K562 (cell line): ENCODE measurements around the gene COPA. TPM values are rescaled to one million over a fixed set of nuclear protein-coding genes. Genes with fewer than 3 reads are reported as not detected.

ENCODE experiments used
- CCAR2 ChIP-seq: fragments of 200-400 bp; formaldehyde crosslinking; IDR thresholded peaks from 2 replicates; pipeline ENCODE4 v1.6.1; 2017; ENCODE audit warnings: mild to moderate bottlenecking, low read depth, low read length
- CHD2 ChIP-seq: IDR thresholded peaks from 2 replicates; pipeline ENCODE4 v1.6.1; 2011; ENCODE audit warnings: low read depth, low read length
- EP400 ChIP-seq: fragments of 450-650 bp; IDR thresholded peaks from 2 replicates; pipeline ENCODE4 v1.6.1; 2017; ENCODE audit warnings: antibody characterized with exemption, mild to moderate bottlenecking, moderate library complexity
- GATAD2B ChIP-seq: fragments of 450-650 bp; IDR thresholded peaks from 2 replicates; pipeline ENCODE4 v1.6.1; 2017; ENCODE audit warnings: mild to moderate bottlenecking, borderline replicate concordance
- KLF16 ChIP-seq: IDR thresholded peaks from 2 replicates; pipeline ENCODE4 v1.6.1; 2016; ENCODE audit warnings: antibody characterized with exemption
- MEIS2 ChIP-seq: fragments of 450-650 bp; IDR thresholded peaks from 2 replicates; pipeline ENCODE4 v1.6.1; 2014; ENCODE audit warnings: mild to moderate bottlenecking; ENCODE audit not compliant: partially characterized antibody
- NFRKB ChIP-seq: fragments of 450-650 bp; IDR thresholded peaks from 2 replicates; pipeline ENCODE4 v1.6.1; 2016; ENCODE audit warnings: low read depth
- NR2C2 ChIP-seq, 2 experiments: fragments of 200-800 bp in 1 of 2; sonication (Bioruptor generic) in 1 of 2; sonication (generic) in 1 of 2; formaldehyde crosslinking in 1 of 2; IDR thresholded peaks; 2 replicates each; pipeline versions ENCODE4 v1.6.1 to v1.8.0; 2016 to 2022; ENCODE audit warnings: mild to moderate bottlenecking in 1 of 2, missing compliant biosample characterization in 1 of 2, missing genetic modification characterization in 1 of 2, missing genetic modification reagents in 1 of 2
- POLR2A ChIP-seq: fragments of 450-650 bp; conservative IDR thresholded peaks from 2 replicates; pipeline ENCODE4 v1.6.1; 2016
- TAF9B ChIP-seq: fragments of 450-650 bp; IDR thresholded peaks from 2 replicates; pipeline ENCODE4 v1.6.1; 2018; ENCODE audit warnings: mild to moderate bottlenecking; ENCODE audit not compliant: partially characterized antibody
- XRCC3 ChIP-seq: fragments of 450-650 bp; IDR thresholded peaks from 2 replicates; pipeline ENCODE4 v1.6.1; 2017; ENCODE audit warnings: mild to moderate bottlenecking, moderate library complexity
- ZC3H11A ChIP-seq: IDR thresholded peaks from 2 replicates; pipeline ENCODE4 v1.6.1; 2012; ENCODE audit warnings: low read depth, low read length, improper control_type of control experiment
- ZFP1 ChIP-seq: fragments of 450-650 bp; formaldehyde crosslinking; IDR thresholded peaks from 2 replicates; pipeline ENCODE4 v1.4.0; 2020; ENCODE audit warnings: mild to moderate bottlenecking, mixed read lengths
- polyA plus RNA-seq, 8 experiments: library from polyadenylated mRNA; depleted of rRNA in 4 of 8; stranded (reverse) in 5 of 8; unstranded in 3 of 8; fragments of >200 nt; fragmentation: Nextera tagmentation in 2 of 8; fragmentation: Illumina TruSeq in 1 of 8; extraction: Ambion mirVana in 2 of 8; extraction: Trizol in 1 of 8; gene quantifications; 2 replicates each; pipeline versions ENCODE4 v1.2.1 to v1.2.3, GENCODE V29; 2011 to 2014; ENCODE audit warnings: inconsistent platforms in 1 of 8, missing spikeins in 1 of 8
- total RNA-seq, 7 experiments: library from RNA; depleted of rRNA in 6 of 7; stranded (reverse); fragments of >200 nt in 6 of 7; fragmentation: Illumina TruSeq in 2 of 7; extraction: Trizol in 2 of 7; gene quantifications; 2 replicates each; pipeline versions ENCODE4 v1.2.1 to v1.2.3, GENCODE V29; 2011 to 2021; ENCODE audit warnings: low replicate concordance in 1 of 7
- TF ChIP-seq, protein P1 (sequence below): sonication (generic); formaldehyde crosslinking; IDR thresholded peaks from 2 replicates; pipeline ENCODE4 v1.8.0; 2022; ENCODE audit warnings: mild to moderate bottlenecking, missing genetic modification reagents, borderline replicate concordance
- TF ChIP-seq, protein P2 (sequence below): sonication (generic); formaldehyde crosslinking; IDR thresholded peaks from 2 replicates; pipeline ENCODE4 v1.4.0; 2020; ENCODE audit warnings: mild to moderate bottlenecking, missing genetic modification reagents
- TF ChIP-seq, protein P3 (sequence below): fragments of 150-350 bp; IDR thresholded peaks from 2 replicates; pipeline ENCODE4 v1.6.1; 2014; ENCODE audit warnings: low read depth, mild to moderate bottlenecking, low read length, borderline replicate concordance

The COPA gene
- total and polyA plus RNA-seq, 9 of the 15 experiments (the other 6 are each of a cell fraction or from before 2014, with no cell fraction given), result 49.8 to 222 (median 110) TPM

DNA sequence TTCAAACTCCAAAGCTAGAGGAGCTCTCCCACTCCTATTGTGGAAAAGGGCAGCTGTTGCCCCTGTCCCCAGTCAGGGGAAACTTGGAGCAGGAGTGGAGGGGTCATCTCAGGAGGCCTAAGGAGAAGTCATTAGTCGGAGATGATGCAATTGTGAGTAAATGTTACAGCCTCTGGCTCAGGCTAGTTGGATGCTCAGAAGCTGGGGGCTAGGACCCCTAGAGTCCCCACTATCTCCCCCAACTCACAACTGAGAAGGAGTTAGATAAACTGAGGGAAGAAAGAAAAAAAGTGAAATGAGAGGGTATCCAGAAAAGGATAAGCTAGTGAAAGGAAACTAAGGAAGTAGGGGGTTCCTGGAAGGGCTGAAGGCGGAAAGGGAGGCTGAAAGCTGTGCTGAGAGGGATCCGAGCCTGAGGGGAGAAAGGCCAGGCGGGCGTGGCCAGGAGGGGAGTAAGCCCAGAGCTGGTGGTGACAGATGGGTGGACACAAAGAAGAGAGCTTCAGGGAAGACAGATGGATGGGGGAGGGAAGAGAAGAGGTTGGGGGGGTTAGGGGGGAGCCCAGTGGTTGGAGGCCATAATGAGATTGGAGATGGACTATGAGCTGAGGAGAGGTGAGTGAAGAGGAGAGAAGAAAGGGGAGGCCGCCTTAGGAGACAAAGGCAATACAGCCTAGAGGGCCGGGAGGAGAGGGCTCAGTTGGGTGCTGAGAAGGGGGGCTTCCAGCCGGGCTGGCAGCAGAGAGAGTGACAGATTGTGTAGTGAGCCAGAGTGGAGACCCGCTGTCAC is 19.3 kb upstream of the COPA start (continued):
- TF ChIP-seq, protein P1, sequence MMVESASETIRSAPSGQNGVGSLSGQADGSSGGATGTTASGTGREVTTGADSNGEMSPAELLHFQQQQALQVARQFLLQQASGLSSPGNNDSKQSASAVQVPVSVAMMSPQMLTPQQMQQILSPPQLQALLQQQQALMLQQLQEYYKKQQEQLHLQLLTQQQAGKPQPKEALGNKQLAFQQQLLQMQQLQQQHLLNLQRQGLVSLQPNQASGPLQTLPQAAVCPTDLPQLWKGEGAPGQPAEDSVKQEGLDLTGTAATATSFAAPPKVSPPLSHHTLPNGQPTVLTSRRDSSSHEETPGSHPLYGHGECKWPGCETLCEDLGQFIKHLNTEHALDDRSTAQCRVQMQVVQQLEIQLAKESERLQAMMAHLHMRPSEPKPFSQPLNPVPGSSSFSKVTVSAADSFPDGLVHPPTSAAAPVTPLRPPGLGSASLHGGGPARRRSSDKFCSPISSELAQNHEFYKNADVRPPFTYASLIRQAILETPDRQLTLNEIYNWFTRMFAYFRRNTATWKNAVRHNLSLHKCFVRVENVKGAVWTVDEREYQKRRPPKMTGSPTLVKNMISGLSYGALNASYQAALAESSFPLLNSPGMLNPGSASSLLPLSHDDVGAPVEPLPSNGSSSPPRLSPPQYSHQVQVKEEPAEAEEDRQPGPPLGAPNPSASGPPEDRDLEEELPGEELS (CRISPR knock-in tag), result no peak
- TF ChIP-seq KLF16 (no peak), MEIS2 (peak; percentile 98), TAF9B (no peak), POLR2A (no peak), XRCC3 (no peak), EP400 (peak; percentile 89), ZFP1 (no peak), CCAR2 (no peak), NR2C2 (CRISPR knock-in tag; IDR thresholded peaks at IDR 0.05) (no peak), NR2C2 (tag; IDR thresholded peaks at IDR 0.05) (peak; percentile 91), NFRKB (peak; percentile 84), GATAD2B (no peak), CHD2 (no peak), ZC3H11A (no peak)
- TF ChIP-seq, protein P2, sequence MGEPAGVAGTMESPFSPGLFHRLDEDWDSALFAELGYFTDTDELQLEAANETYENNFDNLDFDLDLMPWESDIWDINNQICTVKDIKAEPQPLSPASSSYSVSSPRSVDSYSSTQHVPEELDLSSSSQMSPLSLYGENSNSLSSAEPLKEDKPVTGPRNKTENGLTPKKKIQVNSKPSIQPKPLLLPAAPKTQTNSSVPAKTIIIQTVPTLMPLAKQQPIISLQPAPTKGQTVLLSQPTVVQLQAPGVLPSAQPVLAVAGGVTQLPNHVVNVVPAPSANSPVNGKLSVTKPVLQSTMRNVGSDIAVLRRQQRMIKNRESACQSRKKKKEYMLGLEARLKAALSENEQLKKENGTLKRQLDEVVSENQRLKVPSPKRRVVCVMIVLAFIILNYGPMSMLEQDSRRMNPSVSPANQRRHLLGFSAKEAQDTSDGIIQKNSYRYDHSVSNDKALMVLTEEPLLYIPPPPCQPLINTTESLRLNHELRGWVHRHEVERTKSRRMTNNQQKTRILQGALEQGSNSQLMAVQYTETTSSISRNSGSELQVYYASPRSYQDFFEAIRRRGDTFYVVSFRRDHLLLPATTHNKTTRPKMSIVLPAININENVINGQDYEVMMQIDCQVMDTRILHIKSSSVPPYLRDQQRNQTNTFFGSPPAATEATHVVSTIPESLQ (CRISPR knock-in tag), result no peak
- TF ChIP-seq, protein P3, sequence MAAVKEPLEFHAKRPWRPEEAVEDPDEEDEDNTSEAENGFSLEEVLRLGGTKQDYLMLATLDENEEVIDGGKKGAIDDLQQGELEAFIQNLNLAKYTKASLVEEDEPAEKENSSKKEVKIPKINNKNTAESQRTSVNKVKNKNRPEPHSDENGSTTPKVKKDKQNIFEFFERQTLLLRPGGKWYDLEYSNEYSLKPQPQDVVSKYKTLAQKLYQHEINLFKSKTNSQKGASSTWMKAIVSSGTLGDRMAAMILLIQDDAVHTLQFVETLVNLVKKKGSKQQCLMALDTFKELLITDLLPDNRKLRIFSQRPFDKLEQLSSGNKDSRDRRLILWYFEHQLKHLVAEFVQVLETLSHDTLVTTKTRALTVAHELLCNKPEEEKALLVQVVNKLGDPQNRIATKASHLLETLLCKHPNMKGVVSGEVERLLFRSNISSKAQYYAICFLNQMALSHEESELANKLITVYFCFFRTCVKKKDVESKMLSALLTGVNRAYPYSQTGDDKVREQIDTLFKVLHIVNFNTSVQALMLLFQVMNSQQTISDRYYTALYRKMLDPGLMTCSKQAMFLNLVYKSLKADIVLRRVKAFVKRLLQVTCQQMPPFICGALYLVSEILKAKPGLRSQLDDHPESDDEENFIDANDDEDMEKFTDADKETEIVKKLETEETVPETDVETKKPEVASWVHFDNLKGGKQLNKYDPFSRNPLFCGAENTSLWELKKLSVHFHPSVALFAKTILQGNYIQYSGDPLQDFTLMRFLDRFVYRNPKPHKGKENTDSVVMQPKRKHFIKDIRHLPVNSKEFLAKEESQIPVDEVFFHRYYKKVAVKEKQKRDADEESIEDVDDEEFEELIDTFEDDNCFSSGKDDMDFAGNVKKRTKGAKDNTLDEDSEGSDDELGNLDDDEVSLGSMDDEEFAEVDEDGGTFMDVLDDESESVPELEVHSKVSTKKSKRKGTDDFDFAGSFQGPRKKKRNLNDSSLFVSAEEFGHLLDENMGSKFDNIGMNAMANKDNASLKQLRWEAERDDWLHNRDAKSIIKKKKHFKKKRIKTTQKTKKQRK, result no peak
